H9 (cell line): ENCODE results near the gene UBE4A. TPM values are rescaled to one million over a fixed set of nuclear protein-coding genes. Genes with fewer than 3 reads are reported as not detected.
A peak's percentile ranks its signal among the peaks of the same experiment; 100 is the strongest.

ENCODE experiments used
- DNase-seq: peaks from one replicate; pipeline ENCODE4 v3.0.0-alpha.2; 2017
- H2AFZ ChIP-seq: one replicate; pipeline ENCODE4 v1.6.1; 2013; ENCODE audit warnings: mild to moderate bottlenecking, low read length, control low read depth, moderate library complexity
- H2AK5ac ChIP-seq: 2 replicates; pipeline ENCODE4 v1.6.1; 2013; ENCODE audit warnings: low read length, control low read depth, mixed read lengths; ENCODE audit not compliant: insufficient read length
- H2BK120ac ChIP-seq: one replicate; pipeline ENCODE4 v1.6.1; 2013; ENCODE audit warnings: low read depth, mild to moderate bottlenecking, low read length, control low read depth, inconsistent platforms; ENCODE audit not compliant: poor library complexity, severe bottlenecking
- H2BK12ac ChIP-seq: 2 replicates; pipeline ENCODE4 v1.6.1; 2013; ENCODE audit warnings: low read length, control low read depth, mixed read lengths, low read depth; ENCODE audit not compliant: insufficient read length
- H2BK15ac ChIP-seq: 2 replicates; pipeline ENCODE4 v1.6.1; 2013; ENCODE audit warnings: low read depth, low read length, control low read depth
- H2BK20ac ChIP-seq: one replicate; pipeline ENCODE4 v1.6.1; 2013; ENCODE audit warnings: low read depth, mild to moderate bottlenecking, low read length, control low read depth, inconsistent platforms; ENCODE audit not compliant: poor library complexity, severe bottlenecking
- H2BK5ac ChIP-seq: 2 replicates; pipeline ENCODE4 v1.6.1; 2013; ENCODE audit warnings: low read length, control low read depth, mixed read lengths; ENCODE audit not compliant: insufficient read length
- H3K14ac ChIP-seq: 2 replicates; pipeline ENCODE4 v1.6.1; 2013; ENCODE audit warnings: low read length, control low read depth; ENCODE audit not compliant: insufficient read depth
- H3K18ac ChIP-seq: 2 replicates; pipeline ENCODE4 v1.6.1; 2013; ENCODE audit warnings: low read depth, mild to moderate bottlenecking, mixed read lengths, low read length, control low read depth; ENCODE audit not compliant: insufficient read length
- H3K23ac ChIP-seq: 2 replicates; pipeline ENCODE4 v1.6.1; 2013; ENCODE audit warnings: low read length, control low read depth, mixed read lengths, low read depth; ENCODE audit not compliant: insufficient read length
- H3K23me2 ChIP-seq: 2 replicates; pipeline ENCODE4 v1.6.1; 2013; ENCODE audit warnings: low read depth, mild to moderate bottlenecking, mixed read lengths, low read length, control low read depth; ENCODE audit not compliant: insufficient read length, poor library complexity, severe bottlenecking
- H3K27ac ChIP-seq: 2 replicates; pipeline ENCODE4 v1.5.1; 2013; ENCODE audit warnings: low read length, control low read depth, mixed read lengths, low read depth; ENCODE audit not compliant: insufficient read length
- H3K27me3 ChIP-seq: 2 replicates; pipeline ENCODE4 v1.6.1; 2013; ENCODE audit warnings: low read length, control low read depth, inconsistent platforms; ENCODE audit not compliant: insufficient read depth
- H3K4ac ChIP-seq: 2 replicates; pipeline ENCODE4 v1.6.1; 2013; ENCODE audit warnings: low read depth, mild to moderate bottlenecking, control low read depth, inconsistent platforms, low read length, moderate library complexity
- H3K4me1 ChIP-seq: 2 replicates; pipeline ENCODE4 v1.6.1; 2013; ENCODE audit warnings: low read length, control low read depth, inconsistent platforms; ENCODE audit not compliant: insufficient read depth
- H3K4me2 ChIP-seq: 2 replicates; pipeline ENCODE4 v1.6.1; 2013; ENCODE audit warnings: low read length, control low read depth, mixed read lengths; ENCODE audit not compliant: insufficient read length, insufficient read depth
- H3K56ac ChIP-seq: 2 replicates; pipeline ENCODE4 v1.6.1; 2013; ENCODE audit warnings: low read depth, mild to moderate bottlenecking, mixed read lengths, low read length, control low read depth; ENCODE audit not compliant: insufficient read length
- H3K79me1 ChIP-seq: 2 replicates; pipeline ENCODE4 v1.6.1; 2013; ENCODE audit warnings: low read depth, mild to moderate bottlenecking, moderate library complexity, low read length, control low read depth, inconsistent platforms; ENCODE audit not compliant: insufficient read depth, poor library complexity, severe bottlenecking
- H3K79me2 ChIP-seq: 2 replicates; pipeline ENCODE4 v1.6.1; 2013; ENCODE audit warnings: low read length, control low read depth, inconsistent platforms; ENCODE audit not compliant: insufficient read depth
- H3K9ac ChIP-seq: 2 replicates; pipeline ENCODE4 v1.6.1; 2013; ENCODE audit warnings: low read length, control low read depth, mixed read lengths; ENCODE audit not compliant: insufficient read length; ENCODE audit errors: extremely low read depth
- H3K9me3 ChIP-seq: one replicate; pipeline ENCODE4 v1.6.1; 2013; ENCODE audit warnings: low read depth, low read length, inconsistent platforms; ENCODE audit not compliant: control insufficient read depth
- H3T11ph ChIP-seq: one replicate; pipeline ENCODE4 v1.6.1; 2013; ENCODE audit warnings: mild to moderate bottlenecking, low read length, control low read depth, inconsistent platforms
- H4K20me1 ChIP-seq: one replicate; pipeline ENCODE4 v1.6.1; 2013; ENCODE audit not compliant: control insufficient read depth, insufficient read length, insufficient read depth
- H4K5ac ChIP-seq: 2 replicates; pipeline ENCODE4 v1.6.1; 2013; ENCODE audit warnings: low read depth, mild to moderate bottlenecking, mixed read lengths, low read length, control low read depth; ENCODE audit not compliant: insufficient read length
- H4K8ac ChIP-seq: replicated peaks from 2 replicates; pipeline ENCODE4 v1.6.1; 2013; ENCODE audit warnings: low read length, control low read depth, mixed read lengths, low read depth; ENCODE audit not compliant: insufficient read length
- H4K91ac ChIP-seq: 2 replicates; pipeline ENCODE4 v1.6.1; 2013; ENCODE audit warnings: low read depth, mild to moderate bottlenecking, moderate library complexity, mixed read lengths, low read length, control low read depth; ENCODE audit not compliant: insufficient read length
- H3K27ac Mint-ChIP-seq, 3 experiments: 2 replicates in 2 of 3; 3 replicates in 1 of 3; pipeline ENCODE4 v1.8.0; 2020 to 2021; ENCODE audit warnings: mixed read lengths in 3 of 3, mild to moderate bottlenecking in 1 of 3, moderate library complexity in 1 of 3
- H3K27me3 Mint-ChIP-seq: 2 replicates; pipeline ENCODE4 v1.8.0; 2021; ENCODE audit warnings: low read depth, mild to moderate bottlenecking, moderate library complexity, mixed read lengths
- H3K36me3 Mint-ChIP-seq, 3 experiments: 2 replicates in 2 of 3; 3 replicates in 1 of 3; pipeline ENCODE4 v1.8.0; 2020 to 2021; ENCODE audit warnings: low read depth in 3 of 3, mixed read lengths in 3 of 3; ENCODE audit not compliant: insufficient read depth in 1 of 3
- H3K4me1 Mint-ChIP-seq, 2 experiments: 2 replicates each; pipeline ENCODE4 v1.8.0; 2020; ENCODE audit warnings: mixed read lengths in 2 of 2
- H3K4me3 Mint-ChIP-seq, 2 experiments: 2 replicates in 1 of 2; 3 replicates in 1 of 2; pipeline ENCODE4 v1.8.0; 2020 to 2021; ENCODE audit warnings: mild to moderate bottlenecking in 2 of 2, mixed read lengths in 2 of 2, moderate library complexity in 1 of 2
- H3K9me3 Mint-ChIP-seq, 2 experiments: 2 replicates in 1 of 2; 3 replicates in 1 of 2; pipeline ENCODE4 v1.8.0; 2020; ENCODE audit warnings: mild to moderate bottlenecking in 2 of 2, mixed read lengths in 2 of 2, moderate library complexity in 1 of 2
- WGBS: extraction: QIAGEN DNeasy Blood & Tissue Kit; methylation state at CpG from one replicate; pipeline ENCODE4 v1.1.7; 2013; ENCODE audit warnings: missing lambda C conversion rate, low lambda C conversion rate, mixed read lengths; ENCODE audit not compliant: insufficient read length; ENCODE audit errors: extremely low coverage; 5-methylcytosine and 5-hydroxymethylcytosine counted together
- total RNA-seq: library from RNA; stranded (reverse); gene quantifications from 2 replicates; pipeline ENCODE4 v1.2.1, GENCODE V29; 2021
- TF ChIP-seq, protein P1 (sequence below): fragments of 200-600 bp; sonication (generic); conservative IDR thresholded peaks from 3 replicates; pipeline ENCODE4 v1.8.0; 2021; ENCODE audit warnings: antibody characterized with exemption, mild to moderate bottlenecking

Gene UBE4A
- total RNA-seq, 1 experiment from 2014 or later, result 33.7 TPM

- no peaks in the 10 kb centered on the region for H3K4me1 ChIP-seq
- no peak overlapping the region for H4K8ac ChIP-seq
- H4K5ac ChIP-seq, result no peak overlapping the region
- H3K9me3 ChIP-seq, result no peaks in the 10 kb centered on the region
- no peak overlapping the region for H3K18ac ChIP-seq
- H4K91ac ChIP-seq, result no peak overlapping the region
- Mint-ChIP-seq H3K36me3 (peaks cover 0 to 3% (median 3%) of the 10 kb centered on the region in 3 experiments; a peak in 3 of 7 replicates), H3K27me3 (no peaks in the 10 kb centered on the region), H3K9me3 (no peaks in the 10 kb centered on the region), H3K4me3 (no peak overlapping the region), H3K27ac (no peak overlapping the region), H3K4me1 (peaks cover 9 to 12% of the 10 kb centered on the region in 2 experiments)
- no peaks in the 10 kb centered on the region for H3K79me2 ChIP-seq
- H2BK5ac ChIP-seq, result no peak overlapping the region
- no peak overlapping the region for H3T11ph ChIP-seq
- H3K14ac ChIP-seq, result no peak overlapping the region
- no peaks in the 10 kb centered on the region for H3K79me1 ChIP-seq
- no peaks in the 10 kb centered on the region for H3K27me3 ChIP-seq
- no peak overlapping the region for H2BK15ac ChIP-seq
- H2BK120ac ChIP-seq, result no peak overlapping the region
- H2BK20ac ChIP-seq, result no peak overlapping the region
- TF ChIP-seq, protein P1, sequence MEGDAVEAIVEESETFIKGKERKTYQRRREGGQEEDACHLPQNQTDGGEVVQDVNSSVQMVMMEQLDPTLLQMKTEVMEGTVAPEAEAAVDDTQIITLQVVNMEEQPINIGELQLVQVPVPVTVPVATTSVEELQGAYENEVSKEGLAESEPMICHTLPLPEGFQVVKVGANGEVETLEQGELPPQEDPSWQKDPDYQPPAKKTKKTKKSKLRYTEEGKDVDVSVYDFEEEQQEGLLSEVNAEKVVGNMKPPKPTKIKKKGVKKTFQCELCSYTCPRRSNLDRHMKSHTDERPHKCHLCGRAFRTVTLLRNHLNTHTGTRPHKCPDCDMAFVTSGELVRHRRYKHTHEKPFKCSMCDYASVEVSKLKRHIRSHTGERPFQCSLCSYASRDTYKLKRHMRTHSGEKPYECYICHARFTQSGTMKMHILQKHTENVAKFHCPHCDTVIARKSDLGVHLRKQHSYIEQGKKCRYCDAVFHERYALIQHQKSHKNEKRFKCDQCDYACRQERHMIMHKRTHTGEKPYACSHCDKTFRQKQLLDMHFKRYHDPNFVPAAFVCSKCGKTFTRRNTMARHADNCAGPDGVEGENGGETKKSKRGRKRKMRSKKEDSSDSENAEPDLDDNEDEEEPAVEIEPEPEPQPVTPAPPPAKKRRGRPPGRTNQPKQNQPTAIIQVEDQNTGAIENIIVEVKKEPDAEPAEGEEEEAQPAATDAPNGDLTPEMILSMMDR, result no peak
- H3K23me2 ChIP-seq, result no peaks in the 10 kb centered on the region
- H3K9ac ChIP-seq, result no peak overlapping the region
- H4K20me1 ChIP-seq, result no peaks in the 10 kb centered on the region
- H3K27ac ChIP-seq, result peak overlapping the region; percentile 44
- H3K56ac ChIP-seq, result no peak overlapping the region
- no peak for DNase-seq
- H3K4me2 ChIP-seq, result no peak overlapping the region
- H3K4ac ChIP-seq, result no peak overlapping the region
- no peak overlapping the region for H3K23ac ChIP-seq
- WGBS, result no CpG with 5 or more reads among the region's 8 CpGs
- H2BK12ac ChIP-seq, result no peak overlapping the region
- no peak overlapping the region for H2AFZ ChIP-seq
- H2AK5ac ChIP-seq, result no peak overlapping the region
Measured at GRCh38 chr11:118415062-118415738, 55.8 kb downstream of the UBE4A start.
